GM12874 (cell line): ENCODE measurements around the gene AFM.

ENCODE experiments used
- TF ChIP-seq, protein P1 (sequence below): IDR thresholded peaks from 2 replicates; pipeline ENCODE4 v1.5.1; 2011; ENCODE audit warnings: low read depth, mild to moderate bottlenecking, control low read depth, low read length, moderate library complexity; ENCODE audit not compliant: insufficient read depth

Gene AFM

DNA sequence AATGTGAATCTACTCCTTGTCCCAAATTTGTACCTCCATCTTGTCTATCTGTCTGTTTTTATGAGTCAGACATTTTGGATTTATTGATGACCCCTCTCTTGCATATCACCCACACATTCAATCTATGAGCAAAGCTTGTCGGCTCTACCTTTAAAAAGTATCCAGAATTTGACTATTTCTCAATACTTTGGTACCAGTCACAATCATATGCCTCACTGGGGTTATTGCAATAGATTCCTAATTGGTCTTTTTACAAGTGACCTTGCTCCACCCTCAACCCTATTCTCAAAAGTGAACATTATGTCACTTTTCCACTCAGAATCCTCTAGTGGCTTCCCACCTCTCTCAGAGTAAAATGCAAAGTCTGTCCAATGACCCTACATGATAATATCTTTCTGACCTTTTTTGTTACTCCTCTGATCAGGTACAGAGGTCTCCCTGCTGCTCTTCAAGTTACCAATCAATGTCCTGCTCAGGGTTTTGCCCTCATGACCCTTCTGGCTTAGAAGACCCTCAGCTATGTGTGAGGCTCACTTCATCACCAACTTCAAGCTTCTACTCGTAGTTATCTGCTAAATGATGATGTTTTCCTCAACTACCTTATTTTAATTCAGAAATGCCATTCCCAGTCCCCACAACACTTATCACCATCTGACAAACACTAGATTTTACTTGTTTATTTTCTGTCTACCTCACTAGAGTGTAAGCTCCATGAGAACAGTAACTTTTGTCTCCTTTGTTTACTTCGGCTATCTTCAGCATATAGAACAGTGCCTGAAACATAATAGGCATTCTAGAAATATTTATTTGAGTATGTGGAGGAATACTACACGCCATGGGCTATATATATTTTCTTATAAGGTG lies 23.1 kb upstream of the AFM start:
- TF ChIP-seq, protein P1, sequence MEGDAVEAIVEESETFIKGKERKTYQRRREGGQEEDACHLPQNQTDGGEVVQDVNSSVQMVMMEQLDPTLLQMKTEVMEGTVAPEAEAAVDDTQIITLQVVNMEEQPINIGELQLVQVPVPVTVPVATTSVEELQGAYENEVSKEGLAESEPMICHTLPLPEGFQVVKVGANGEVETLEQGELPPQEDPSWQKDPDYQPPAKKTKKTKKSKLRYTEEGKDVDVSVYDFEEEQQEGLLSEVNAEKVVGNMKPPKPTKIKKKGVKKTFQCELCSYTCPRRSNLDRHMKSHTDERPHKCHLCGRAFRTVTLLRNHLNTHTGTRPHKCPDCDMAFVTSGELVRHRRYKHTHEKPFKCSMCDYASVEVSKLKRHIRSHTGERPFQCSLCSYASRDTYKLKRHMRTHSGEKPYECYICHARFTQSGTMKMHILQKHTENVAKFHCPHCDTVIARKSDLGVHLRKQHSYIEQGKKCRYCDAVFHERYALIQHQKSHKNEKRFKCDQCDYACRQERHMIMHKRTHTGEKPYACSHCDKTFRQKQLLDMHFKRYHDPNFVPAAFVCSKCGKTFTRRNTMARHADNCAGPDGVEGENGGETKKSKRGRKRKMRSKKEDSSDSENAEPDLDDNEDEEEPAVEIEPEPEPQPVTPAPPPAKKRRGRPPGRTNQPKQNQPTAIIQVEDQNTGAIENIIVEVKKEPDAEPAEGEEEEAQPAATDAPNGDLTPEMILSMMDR = no peak

GRCh38 chr4:73459048-73459421 lies 22.5 kb upstream of the AFM start:
- TF ChIP-seq, protein P1 = no peak

DNA sequence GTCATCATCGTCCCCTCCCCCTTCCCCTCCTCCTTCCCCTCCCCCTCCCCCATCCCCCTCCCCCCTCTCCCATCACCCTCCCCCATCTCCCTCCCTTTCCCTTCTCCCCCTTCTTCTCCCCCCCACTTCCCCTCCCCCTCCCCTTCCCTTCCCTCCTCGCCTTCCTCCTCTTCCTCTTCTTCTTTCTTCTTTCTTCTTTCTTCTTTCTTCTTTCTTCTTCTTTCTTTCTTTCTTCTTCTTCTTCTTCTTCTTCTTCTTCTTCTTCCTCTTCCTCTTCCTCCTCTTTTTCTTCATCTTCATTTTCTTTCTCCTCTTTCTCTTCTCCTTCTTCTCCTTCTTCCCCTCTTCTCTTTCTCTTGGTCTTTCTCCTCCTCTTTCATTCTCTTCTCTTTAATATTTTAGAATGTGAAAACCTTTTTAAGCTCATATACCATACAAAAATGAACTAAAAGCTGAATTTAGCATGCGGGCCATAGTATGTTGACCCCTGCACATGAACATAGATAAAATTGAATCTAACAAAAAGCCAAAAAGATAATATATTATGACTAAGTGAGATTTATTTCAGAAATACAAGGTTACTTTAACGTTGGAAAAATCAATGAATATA lies 20.5 kb upstream of the AFM start:
- TF ChIP-seq, protein P1 = no peak

- TF ChIP-seq, protein P1 = no peak
Observed at GRCh38 chr4:73468170-73468569, 13.4 kb upstream of the AFM start.

- TF ChIP-seq, protein P1 = no peak
Observed at GRCh38 chr4:73470728-73471127, 10.8 kb upstream of the AFM start.

- TF ChIP-seq, protein P1 = no peak
Observed at GRCh38 chr4:73477176-73477575, 4.4 kb upstream of the AFM start.

GRCh38 chr4:73479323-73479722 lies 2.2 kb upstream of the AFM start:
- TF ChIP-seq, protein P1 = no peak
